ENCODE data around the gene TCF21.
"Not testable (repeated sequence)": the region's sequence is repeated elsewhere in the genome, so short reads cannot be mapped to it uniquely, and the experiment has no call there.

The TCF21 gene

DNA sequence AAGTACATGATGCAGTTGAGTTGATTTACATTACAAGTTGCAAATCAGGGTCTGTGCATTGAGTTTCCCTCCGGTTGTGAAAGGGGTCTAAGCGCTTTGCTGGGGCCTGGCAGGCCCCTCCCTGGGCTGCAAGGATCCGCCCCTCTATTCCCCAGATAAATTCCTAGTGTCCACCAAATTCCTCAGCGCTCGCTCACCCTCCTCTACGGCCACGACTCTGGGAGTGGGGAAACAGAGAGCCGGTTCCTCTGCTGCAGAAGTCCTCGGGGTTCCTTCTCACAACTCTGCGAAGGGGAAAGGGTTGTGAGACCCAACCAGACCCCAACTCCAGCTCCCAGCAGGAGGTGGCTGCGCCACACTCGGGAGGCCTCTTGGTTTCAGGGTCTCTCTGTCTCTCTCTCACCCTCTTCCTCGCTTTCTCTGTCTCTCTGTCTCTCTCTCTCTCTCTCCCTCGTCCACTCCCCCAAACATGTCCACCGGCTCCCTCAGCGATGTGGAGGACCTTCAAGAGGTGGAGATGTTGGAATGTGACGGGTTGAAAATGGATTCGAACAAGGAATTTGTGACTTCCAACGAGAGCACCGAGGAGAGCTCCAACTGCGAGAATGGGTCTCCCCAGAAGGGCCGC, at the start of gene TCF21:
Gene TCF21 (plus strand): TSS at position 185 of the 628 bp plus-strand sequence. CDS start 285 bp downstream, at position 470.
- DNase-seq, result no peak

- DNase-seq, result no peak
Observed at GRCh38 chr6:133841176-133841575, 47.7 kb upstream of the TCF21 start.

DNA sequence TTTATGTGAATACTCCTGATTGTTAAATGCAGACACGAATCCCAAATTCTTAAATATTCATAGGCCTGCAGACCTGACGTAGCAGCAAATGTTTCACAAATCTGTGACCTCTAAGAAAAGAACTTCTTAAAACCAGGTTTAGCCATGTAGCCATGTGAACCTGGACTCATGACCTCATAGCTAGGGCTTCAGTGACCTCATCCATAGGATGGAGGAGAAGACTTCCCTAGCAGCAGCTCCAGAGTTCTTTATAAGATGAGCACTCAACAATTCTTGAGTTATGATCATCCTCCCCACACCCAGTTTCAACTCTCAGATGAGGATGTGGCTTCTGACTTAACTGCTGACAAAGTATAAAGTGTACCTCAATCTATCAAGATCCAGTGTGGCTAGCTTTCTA, 45.8 kb upstream of the TCF21 start:
- no peak for DNase-seq

- DNase-seq, result no peak
Observed at GRCh38 chr6:133844709-133845108, 44.2 kb upstream of the TCF21 start.

DNA sequence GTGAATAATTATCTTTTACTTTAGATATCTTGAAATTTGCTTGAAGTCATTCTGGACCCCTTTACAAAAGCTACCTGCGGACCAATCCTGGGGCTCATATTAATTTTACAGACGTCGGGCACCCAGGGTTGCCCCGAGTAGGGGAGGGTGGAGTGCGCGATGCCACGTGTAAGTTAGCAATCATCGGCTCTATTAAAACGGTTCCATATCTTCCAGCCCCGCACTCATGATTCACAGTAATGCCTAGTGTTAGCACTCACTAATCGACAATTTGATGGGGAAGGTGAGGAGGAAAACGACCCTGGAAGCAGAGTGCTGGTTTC, 34.9 kb upstream of the TCF21 start:
- no peak for DNase-seq

DNA sequence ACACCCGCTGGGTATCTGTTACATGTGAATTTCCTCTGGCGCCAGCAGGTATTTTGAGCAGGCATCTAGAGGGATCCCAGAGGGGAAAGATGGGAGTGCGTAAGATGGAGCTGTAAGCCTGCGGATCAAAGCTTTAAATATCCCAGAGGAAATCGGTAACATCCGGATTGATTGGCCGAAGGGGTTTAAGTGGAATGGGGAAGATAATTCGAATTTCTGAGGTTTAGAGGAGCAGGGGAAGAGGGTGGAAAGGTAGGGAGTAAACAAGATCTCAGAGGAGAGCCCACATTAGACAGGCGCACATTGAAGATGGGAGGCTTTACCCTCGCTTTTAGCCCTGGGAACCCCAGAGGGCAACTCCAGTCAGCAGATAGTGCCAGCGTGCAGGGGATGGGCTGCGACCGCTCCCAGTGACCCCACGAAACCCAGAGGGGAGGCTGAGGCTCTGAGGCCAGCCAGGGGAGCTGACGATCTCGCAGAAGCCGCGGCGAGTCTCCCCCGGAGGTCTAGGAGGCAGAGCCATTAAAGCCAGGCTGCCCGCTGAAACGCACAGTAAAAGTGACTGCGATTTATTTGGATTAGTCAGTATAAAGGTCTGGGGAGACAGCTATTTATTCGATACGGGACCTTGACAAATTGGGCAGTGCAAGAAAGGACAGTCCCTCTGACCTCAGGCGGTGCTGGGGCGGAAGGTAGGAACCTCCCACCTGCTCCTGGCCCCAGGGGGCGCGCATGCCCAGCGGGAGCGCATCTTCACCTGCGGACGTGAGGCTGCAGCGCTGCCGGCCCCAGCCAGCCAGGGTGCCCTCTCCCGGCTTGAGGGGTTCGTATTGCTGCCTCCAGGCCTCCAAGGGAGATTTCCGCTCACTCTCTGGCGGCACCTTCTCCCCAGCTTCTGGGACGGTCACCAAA, 34.3 kb upstream of the TCF21 start:
- no peak for DNase-seq

DNA sequence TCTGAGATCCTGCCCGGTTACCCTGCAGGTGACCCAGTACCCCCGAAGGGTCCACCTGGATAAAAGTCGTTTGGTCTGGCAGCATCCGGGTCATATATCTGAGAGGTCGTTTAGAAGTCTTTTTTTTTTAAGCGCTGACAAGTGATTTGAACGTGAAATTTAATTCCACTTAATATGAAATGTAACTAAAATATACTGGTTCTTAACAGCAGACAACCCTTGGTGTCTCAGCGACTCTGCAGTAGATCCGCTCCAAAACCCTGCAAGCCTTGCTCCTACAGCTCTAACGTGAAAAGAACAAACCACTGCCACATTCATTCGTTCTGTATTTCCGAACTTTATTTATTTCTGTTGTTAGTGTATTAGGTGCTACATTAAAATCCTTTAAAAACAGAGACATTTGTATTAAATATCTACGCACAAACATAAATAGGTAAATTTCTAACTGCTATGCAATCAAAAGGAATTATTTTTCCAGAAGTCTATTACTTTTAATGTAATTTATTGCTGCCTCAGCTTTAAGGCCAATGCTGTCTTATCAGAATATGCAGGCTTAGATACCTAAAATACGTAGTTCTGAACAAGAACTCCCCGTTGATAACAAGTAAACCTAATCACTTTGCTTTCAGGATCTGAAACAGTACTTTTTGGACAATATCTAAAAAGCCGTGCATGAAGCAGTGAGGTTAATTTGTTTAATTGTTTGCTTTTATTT, 33.5 kb upstream of the TCF21 start:
- DNase-seq, result no peak

DNA sequence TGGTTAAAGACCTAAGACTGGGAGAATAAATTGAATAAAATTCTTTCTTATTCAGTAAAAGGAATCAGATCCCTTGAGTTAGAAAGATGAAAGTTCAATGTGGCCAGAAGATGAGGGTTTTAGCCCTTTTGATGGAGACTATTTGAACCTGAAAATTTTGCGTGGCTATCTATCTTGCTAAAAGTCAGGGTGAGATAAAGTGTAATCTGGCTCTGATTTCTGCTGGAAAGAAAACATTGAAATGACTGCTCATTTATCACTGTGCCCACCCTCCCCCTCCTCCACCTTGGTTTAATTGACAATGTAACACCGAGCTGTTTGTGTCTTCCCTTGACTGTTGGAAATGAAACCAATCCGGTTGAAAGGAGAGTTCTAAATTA, 32.9 kb upstream of the TCF21 start:
- no peak for DNase-seq

DNA sequence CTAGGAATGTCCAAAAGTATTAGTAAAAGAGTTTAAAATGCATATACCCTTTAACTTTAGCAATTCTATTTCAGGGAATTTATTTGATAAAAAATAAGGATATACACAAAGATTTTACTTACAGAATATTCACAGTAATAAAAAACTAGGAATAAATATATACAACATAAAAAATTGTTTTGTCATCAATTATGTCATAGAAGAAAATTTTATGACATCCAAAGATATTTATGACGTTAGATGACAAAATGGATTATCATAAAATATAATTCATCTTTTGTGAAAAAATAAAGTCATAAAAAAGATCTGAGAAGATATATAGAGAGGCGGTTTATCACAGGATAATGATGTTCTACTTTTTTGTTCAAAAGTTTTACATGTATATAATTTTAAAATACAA, 32.0 kb upstream of the TCF21 start:
- no peak for DNase-seq

GRCh38 chr6:133857696-133858095, 31.2 kb upstream of the TCF21 start:
- no peak for DNase-seq

GRCh38 chr6:133861337-133861736, 27.6 kb upstream of the TCF21 start:
- DNase-seq, result not testable (repeated sequence)

DNA sequence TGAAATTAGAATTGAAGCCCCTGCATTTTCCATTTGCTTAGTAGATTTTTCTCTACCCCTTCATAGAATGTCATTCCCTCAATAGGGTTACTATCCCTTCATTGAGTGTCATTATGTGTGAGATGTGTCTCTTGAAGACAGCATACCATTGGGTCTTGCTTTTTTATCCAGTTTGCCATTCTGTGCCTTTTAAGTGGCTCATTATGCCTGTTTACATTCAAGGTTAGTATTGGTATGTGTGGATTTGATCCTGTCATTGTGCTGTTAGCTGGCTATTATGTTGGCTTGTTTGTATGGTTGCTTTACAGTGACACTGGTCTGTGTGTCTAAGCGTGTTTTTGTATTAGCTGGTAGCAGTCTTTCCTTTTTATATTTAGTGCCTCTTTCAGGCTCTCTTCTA, 25.7 kb upstream of the TCF21 start:
- no peak for DNase-seq

GRCh38 chr6:133865680-133866079, 23.2 kb upstream of the TCF21 start:
- no peak for DNase-seq

- no peak for DNase-seq
Observed at GRCh38 chr6:133871131-133871530, 17.8 kb upstream of the TCF21 start.

GRCh38 chr6:133873538-133873937, 15.4 kb upstream of the TCF21 start:
- DNase-seq, result no peak

- DNase-seq, result no peak
Observed at GRCh38 chr6:133877116-133877515, 11.8 kb upstream of the TCF21 start.

- no peak for DNase-seq
Observed at GRCh38 chr6:133880006-133880405, 8.9 kb upstream of the TCF21 start.

GRCh38 chr6:133880896-133881295, 8.0 kb upstream of the TCF21 start:
- DNase-seq, result no peak

DNA sequence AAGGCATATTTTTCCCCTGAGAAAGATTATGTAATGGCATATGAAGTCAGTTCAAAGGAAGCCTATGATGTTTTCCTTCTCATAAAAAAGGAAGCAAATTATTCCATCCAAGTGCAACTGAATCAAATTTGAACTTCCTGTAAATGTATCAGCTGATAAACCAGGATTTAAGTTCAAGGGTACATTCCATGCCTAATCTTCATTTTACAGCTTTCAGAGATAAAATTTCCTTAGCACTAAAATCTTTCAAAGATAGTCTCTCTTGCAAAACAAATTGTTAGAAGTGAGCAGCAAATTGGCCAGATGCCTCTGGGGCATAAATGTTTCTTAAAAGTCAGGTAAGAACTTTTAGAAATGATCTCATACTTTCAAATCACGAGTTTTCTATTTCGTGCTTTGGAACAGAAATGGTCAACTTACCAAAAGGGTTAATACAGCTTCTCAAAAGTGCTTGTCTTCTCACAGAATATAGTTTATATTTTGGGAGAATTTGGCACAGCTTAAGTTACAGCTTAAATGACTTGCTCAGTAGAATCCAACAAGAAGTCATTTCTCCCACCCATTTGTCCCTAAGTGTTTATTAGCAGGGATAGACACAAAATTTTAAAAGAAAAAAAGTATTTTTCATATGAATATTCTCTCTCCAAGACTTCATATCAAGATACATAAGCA, 2.7 kb upstream of the TCF21 start:
- DNase-seq, result no peak

- no peak for DNase-seq
Observed at GRCh38 chr6:133887156-133887879, 1.6 kb upstream of the TCF21 start.

DNA sequence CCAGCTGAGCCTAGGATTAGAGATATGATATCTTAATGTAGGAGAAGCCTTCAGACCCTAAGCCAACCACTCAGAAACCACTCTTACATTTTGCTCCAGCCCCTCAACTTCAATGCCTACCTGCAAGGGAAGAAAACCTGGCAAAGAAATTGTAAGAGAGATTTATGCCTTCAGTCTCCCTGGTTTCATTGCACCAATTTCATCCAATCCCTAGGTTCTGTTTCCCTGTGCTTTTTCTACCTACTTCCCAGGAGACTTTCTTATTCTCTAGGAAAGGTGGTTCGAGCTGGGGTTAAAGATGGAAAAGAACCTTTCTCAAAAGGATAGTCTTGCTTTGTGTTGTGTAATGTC, 1.1 kb upstream of the TCF21 start:
- DNase-seq, result no peak

GRCh38 chr6:133889557-133890403, 867 bp downstream of the TCF21 start:
- no peak for DNase-seq
